Upper lobe of right lung (tissue), 1 donor: ENCODE data around the gene GPR17. TPM values are rescaled to one million over a fixed set of nuclear protein-coding genes. Genes with fewer than 3 reads are reported as not detected.

Source experiments
- ATAC-seq: fragments of 200-7000 bp; cut with Tn5 transposase; one replicate; pipeline ENCODE4 v1.9.1; 2020; ENCODE audit warnings: mild to moderate bottlenecking, moderate library complexity
- DNase-seq: peaks from one replicate; pipeline ENCODE4 v3.0.0-alpha.2; 2020
- H3K27ac ChIP-seq: fragments of 200-600 bp; one replicate; pipeline ENCODE4 v1.8.0; 2022
- H3K27me3 ChIP-seq: fragments of 200-600 bp; one replicate; pipeline ENCODE4 v1.8.0; 2022; ENCODE audit warnings: mild to moderate bottlenecking
- H3K36me3 ChIP-seq: fragments of 200-600 bp; one replicate; pipeline ENCODE4 v1.8.0; 2022
- H3K4me1 ChIP-seq: fragments of 200-600 bp; one replicate; pipeline ENCODE4 v1.8.0; 2022
- H3K4me3 ChIP-seq: fragments of 200-600 bp; one replicate; pipeline ENCODE4 v1.8.0; 2022; ENCODE audit warnings: mild to moderate bottlenecking
- H3K9me3 ChIP-seq: fragments of 200-600 bp; one replicate; pipeline ENCODE4 v1.8.0; 2022
- CTCF ChIP-seq: fragments of 200-600 bp; IDR thresholded peaks from one replicate; pipeline ENCODE4 v1.8.0; 2022; ENCODE audit warnings: antibody characterized with exemption
- intact Hi-C: fragments of 100-400 bp; cut with DNase I; formaldehyde crosslinking; loops from one replicate; pipeline ENCODE4 v1.11.0; 2022
- total RNA-seq: library from RNA; stranded (reverse); fragmentation: NEBNext Ultra II Directional; extraction: Animal tissue kit (Norgen Biotek cat#: 25700); gene quantifications from one replicate; pipeline ENCODE4 v1.2.1, GENCODE V29; 2021
- donor health status: DM: no; HTN: yes; CAD: no; lungs with severe emphysema.

The GPR17 gene
- total RNA-seq, 1 donor from 2014 or later: 0.49 TPM

GRCh38 chr2:127649684-127650040 is 3.7 kb downstream of the GPR17 start:
- intact Hi-C loops: no loop called here
- peak overlapping the region; percentile 47 for H3K27ac ChIP-seq
- H3K4me3 ChIP-seq: no peak overlapping the region
- no peak for DNase-seq
- H3K36me3 ChIP-seq: no peaks in the 10 kb centered on the region
- H3K9me3 ChIP-seq: no peaks in the 10 kb centered on the region
- H3K27me3 ChIP-seq: no peaks in the 10 kb centered on the region
- peak; percentile 90 for TF ChIP-seq CTCF
- ATAC-seq: peak; percentile 77
- H3K4me1 ChIP-seq: peaks cover 15% of the 10 kb centered on the region

- Histone ChIP-seq H3K27ac (no peak overlapping the region), H3K4me1 (peaks cover 15% of the 10 kb centered on the region), H3K27me3 (no peaks in the 10 kb centered on the region), H3K36me3 (no peaks in the 10 kb centered on the region), H3K4me3 (no peak overlapping the region), H3K9me3 (no peaks in the 10 kb centered on the region)
- intact Hi-C loops: no loop called here
- no peak for DNase-seq
- peak; percentile 7 for TF ChIP-seq CTCF
- ATAC-seq: no peak
Observed at GRCh38 chr2:127650041-127650784, 4.3 kb downstream of the GPR17 start.

DNA sequence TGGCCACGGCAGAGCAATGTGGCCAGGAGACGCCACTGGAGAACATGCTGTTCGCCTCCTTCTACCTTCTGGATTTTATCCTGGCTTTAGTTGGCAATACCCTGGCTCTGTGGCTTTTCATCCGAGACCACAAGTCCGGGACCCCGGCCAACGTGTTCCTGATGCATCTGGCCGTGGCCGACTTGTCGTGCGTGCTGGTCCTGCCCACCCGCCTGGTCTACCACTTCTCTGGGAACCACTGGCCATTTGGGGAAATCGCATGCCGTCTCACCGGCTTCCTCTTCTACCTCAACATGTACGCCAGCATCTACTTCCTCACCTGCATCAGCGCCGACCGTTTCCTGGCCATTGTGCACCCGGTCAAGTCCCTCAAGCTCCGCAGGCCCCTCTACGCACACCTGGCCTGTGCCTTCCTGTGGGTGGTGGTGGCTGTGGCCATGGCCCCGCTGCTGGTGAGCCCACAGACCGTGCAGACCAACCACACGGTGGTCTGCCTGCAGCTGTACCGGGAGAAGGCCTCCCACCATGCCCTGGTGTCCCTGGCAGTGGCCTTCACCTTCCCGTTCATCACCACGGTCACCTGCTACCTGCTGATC is 4.9 kb downstream of the GPR17 start:
- Histone ChIP-seq H3K4me3 (no peak overlapping the region), H3K27ac (no peak overlapping the region), H3K27me3 (no peaks in the 10 kb centered on the region), H3K9me3 (no peaks in the 10 kb centered on the region), H3K36me3 (no peaks in the 10 kb centered on the region), H3K4me1 (peaks cover 15% of the 10 kb centered on the region)
- TF ChIP-seq CTCF: no peak
- DNase-seq (no peak), ATAC-seq (no peak)
- intact Hi-C loops: no loop called here

GRCh38 chr2:127651381-127651809 is 5.4 kb downstream of the GPR17 start:
- TF ChIP-seq CTCF: no peak
- Histone ChIP-seq H3K36me3 (no peaks in the 10 kb centered on the region), H3K4me1 (peaks cover 15% of the 10 kb centered on the region), H3K27ac (no peak overlapping the region), H3K4me3 (no peak overlapping the region), H3K9me3 (no peaks in the 10 kb centered on the region), H3K27me3 (no peaks in the 10 kb centered on the region)
- ATAC-seq (no peak), DNase-seq (no peak)
- intact Hi-C loops: no loop called here

GRCh38 chr2:127651971-127652550 is 6.1 kb downstream of the GPR17 start:
- DNase-seq: no peak
- peak; percentile 2 for ATAC-seq
- Histone ChIP-seq H3K36me3 (no peaks in the 10 kb centered on the region), H3K27ac (peak overlapping the region; percentile 17), H3K4me3 (no peak overlapping the region), H3K4me1 (peaks cover 15% of the 10 kb centered on the region), H3K9me3 (no peaks in the 10 kb centered on the region), H3K27me3 (no peaks in the 10 kb centered on the region)
- no peak for TF ChIP-seq CTCF
- intact Hi-C loops: no loop called here
